Activated CD4-positive, CD25-positive, alpha-beta regulatory T cell (primary cell): ENCODE measurements around the gene ATP1A3.
A peak's percentile ranks its signal among the peaks of the same experiment; 100 is the strongest.
"Not testable (repeated sequence)": the region's sequence is repeated elsewhere in the genome, so short reads cannot be mapped to it uniquely, and the experiment has no call there.

Experiments
- DNase-seq, 4 experiments: peaks; one replicate each; lab custom pipeline; 2025; lab: John Stamatoyannopoulos, UW

ATP1A3 gene

DNA sequence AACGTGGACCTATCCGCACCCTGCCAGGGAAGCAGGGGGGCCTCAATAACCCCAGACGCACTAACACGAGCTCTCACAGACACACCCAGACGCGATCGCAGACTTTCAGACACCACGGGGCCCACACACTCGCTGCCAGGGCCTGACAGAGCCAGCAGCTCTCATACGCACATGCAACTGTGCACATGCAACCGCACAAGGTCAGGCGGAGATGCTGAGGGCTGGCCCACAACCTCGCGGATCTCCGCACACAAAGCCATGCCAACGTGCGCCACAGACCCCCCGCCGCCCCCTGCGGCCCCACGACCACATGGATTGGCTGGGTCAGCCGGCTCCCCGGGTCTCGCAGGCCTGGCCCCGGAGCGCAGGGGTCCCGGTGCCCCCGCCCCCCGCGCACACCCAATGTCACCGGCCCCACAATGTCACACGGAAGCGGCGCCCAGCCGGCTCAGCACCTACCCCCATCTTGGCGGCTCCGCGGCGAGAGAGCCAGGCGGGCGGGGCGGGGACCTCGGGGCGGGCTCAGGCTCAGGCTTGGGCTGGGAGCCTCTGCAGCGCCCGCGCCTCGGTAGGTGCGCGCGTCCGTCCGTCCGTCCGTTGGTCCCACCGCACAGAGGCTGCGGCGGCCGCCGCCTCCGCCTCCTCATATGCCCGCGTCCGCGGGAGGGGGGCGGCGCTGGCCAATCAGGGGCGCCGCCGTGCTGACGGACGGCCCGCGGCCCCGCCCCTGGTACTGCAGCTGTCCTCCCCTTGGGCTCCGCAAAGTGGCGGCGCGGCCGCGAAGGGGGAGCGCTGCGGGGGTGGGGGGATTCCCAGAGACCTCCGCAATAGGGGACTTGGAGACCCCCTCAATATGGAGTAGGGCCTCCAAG, at the start of gene ATP1A3:
TSS of gene ATP1A3 (minus strand) at position 619 of the 872 bp plus-strand sequence. CDS start at position 465, 154 bp downstream.
- peak in 3 of 4 experiments; percentile 23 to 38 (median 27) for DNase-seq

DNA sequence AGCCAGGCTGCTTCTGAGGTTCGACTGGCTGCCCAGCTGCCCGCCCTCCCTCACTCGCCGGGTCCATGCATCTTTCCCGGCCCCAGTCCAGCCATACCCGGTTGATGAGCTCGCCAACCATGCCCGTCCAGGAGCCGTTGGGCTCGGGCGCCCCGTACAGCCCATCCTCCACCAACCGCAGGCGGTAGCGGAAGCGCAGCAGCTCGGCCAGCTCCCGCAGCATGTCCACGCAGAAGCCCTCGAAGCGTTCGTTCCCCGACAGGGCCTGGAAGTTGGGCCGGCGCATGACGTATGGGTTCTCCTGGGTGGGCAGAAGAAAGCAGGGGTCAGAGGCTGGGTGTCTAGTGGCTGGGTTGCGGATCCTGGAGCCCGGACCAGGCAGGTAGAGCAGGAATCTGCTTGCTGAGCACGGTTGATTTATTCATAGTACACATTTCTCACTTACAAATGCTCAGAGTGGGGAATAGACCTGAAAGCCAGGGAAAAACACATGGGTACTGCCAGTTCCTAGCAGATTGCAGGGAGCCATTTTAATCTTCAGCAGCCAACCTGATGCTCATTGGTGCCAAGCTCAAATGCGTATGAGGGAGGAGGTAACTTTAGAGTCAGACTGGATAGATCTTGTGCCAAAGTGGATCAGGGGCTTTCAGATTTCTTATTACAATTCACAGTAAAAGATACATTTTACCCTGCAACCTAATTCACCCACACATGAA, 48.6 kb upstream of the ATP1A3 start:
- DNase-seq, result no peak

DNA sequence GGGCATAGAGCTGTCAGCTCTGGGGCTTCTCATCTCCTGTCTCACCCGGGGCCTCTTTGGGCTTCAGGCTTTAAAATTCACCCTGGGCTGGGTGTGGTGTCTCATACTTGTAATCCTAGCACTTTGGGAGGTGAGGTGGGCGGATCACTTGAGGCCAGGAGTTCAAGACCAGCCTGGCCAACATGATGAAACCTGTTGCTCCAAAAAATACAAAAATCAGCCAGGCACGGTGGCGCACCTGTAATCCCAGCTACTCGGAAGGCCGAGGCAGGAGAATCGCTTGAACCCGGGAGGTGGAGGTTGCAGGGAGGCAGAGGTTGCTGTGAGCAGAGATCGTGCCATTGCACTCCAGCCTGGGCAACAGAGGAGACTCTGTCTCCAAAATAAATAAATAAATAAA, 46.5 kb upstream of the ATP1A3 start:
- not testable (repeated sequence) for DNase-seq

DNA sequence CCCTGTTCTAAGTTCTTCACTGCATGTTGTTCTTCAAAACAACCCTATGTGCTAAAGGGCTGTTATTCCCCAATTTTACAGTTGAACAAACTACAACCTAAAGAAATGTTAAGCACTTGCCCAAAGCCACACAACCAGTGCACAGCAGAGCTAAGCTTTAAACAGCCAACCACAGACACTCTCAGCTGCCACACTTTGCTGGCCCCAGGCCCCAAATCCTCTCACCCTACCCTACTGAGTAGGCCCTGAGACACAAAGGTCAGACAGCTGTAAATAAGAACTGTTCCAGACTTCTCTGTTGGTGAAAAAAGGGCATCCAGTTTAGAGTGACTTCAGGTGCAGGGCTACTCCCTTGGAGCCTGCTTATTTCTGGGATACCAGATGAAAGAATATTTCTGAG, 46.0 kb upstream of the ATP1A3 start:
- DNase-seq, result no peak

DNA sequence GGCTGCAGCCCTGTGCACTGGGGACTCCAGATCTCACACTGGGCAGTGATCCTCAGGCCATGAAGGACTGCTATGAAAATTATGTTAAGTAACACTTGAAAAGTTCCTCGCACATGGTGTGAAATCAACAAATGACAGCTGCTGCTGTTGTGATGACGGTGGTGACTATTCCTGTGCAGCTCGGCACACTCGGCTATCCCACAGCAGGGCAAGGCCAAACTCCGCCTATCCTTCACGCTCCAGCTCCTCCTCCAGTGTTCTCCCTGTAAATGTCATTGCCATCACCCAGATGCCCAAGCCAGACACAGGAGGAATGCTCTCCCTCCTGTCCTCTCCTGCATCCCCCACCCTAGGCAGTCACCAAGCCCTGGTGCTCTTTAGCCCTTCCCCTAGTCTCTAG, 44.6 kb upstream of the ATP1A3 start:
- DNase-seq, result no peak

DNA sequence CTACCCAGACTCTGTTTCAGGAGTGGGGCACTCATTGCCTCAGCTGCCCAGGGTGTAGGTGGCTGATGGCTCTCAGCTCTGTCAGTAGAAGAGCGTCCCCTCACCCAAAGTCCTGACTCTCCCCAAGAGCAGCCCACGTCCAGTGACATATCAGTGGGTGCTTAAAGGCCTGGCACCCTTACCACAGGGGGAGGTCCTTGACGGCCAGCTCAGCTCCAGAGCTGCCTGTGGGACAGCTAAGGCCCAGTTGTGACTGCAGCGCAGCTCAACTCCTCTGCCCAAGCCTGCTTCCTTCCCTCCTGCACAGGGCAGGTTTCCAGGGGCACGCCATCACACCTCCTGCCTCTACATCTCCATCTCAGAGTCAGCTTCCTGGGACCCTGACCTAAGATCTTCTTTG, 43.6 kb upstream of the ATP1A3 start:
- no peak for DNase-seq

DNA sequence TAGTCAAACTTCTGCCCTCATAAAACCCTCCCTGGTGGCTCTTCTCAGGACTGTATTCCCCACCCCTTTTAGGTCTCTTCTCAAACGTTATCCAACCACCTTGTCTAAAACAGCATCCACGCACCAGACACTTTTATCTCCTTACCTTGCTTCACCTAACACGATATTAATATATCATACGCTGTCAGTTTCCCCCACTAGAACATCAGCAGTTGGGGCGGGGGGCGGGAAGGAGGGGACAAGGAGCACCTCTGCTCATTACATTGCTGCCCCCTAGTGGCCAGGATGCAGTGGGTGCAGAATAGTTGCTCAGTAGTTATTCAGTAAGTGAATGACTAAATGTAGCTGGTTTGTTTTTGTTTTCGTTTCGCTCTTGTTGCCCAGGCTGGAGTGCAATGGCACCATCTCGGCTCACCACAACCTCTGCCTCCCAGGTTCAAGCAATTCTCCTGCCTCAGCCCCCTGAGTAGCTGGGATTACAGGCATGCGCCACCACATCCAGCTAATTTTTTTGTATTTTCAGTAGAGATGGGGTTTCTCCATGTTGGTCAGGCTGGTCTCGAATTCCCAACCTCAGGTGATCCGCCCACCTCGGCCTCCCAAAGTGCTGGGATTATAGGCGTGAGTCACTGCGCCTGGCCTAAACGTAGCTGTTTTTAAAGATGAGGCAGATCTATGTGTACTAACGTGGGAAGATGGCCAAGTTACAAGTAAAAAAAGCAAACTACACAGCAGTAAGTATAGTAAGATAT, 40.8 kb upstream of the ATP1A3 start:
- peak; percentile 37 to 58 (median 48) for DNase-seq

DNA sequence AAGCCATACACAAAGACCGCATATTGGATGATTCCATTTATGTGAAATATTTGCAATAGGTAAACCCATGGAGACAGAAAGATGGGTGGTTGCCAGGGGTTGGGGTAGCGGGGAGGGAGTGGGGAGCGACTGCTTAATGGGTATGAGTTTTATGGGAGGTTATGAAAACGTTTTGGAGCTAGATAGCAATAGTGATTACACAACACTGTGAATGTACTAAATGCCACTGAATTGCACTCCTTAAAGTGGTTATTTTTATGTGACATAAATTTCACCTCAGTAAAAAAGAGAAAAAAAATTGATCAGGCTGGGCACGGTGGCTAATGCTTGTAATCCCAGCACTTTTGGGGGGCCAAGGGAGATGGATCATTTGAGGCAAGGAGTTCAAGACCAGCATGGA, 39.4 kb upstream of the ATP1A3 start:
- no peak for DNase-seq

DNA sequence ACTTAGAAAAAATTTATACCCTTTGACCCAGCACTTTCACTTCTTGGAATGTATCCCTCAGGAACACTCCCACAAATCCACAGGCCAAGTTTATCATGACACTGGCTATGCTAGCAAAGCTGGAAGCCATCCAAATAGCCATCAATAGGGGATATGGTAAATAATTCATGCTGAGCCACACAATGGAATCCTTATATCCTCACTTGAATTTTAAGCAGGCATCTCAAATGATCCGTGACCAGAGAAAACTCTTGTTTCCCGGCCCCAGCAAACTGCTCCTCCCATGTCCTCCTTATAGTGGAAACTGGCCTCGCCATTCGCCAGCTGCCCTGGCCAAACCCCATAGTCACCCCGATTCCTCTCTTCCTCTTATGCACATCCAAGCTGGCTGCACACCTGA, 38.4 kb upstream of the ATP1A3 start:
- no peak for DNase-seq

DNA sequence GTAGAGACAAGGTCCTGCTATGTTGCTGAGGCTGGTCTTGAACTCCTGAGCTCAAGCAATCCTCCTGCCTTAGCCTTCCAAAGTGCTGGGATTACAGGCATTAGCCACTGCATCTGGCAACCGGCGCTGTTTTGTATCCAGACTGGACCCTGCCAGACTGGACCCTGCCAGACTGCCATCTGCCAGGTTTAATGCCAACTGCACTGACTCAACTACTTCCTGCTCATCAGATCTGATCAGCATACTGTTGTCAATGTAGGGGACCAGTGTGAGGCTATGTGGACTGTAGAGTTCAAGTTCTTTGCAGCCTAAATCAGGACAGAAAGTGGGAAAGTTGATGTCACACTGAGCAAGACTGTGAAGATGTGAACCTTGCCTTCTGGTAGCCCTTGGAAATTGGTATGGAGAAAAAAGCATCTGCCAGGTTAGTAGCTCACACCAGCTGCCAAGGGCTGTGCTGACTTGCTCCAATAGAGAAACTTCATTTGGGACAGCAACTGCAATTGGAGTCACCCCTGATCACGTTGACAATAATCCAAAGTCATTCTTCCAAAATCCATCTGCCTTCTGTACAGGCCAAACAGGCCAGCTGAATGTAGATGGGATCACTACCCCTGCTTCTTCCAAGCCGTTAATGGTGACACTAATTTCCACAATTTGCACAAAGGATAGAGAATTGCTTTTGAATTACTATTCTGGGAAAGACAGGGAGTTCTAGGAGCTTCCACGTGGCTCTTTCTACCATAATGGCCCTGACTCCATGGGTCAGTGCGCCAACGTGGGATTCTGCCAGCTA, 36.8 kb upstream of the ATP1A3 start:
- DNase-seq, result no peak

DNA sequence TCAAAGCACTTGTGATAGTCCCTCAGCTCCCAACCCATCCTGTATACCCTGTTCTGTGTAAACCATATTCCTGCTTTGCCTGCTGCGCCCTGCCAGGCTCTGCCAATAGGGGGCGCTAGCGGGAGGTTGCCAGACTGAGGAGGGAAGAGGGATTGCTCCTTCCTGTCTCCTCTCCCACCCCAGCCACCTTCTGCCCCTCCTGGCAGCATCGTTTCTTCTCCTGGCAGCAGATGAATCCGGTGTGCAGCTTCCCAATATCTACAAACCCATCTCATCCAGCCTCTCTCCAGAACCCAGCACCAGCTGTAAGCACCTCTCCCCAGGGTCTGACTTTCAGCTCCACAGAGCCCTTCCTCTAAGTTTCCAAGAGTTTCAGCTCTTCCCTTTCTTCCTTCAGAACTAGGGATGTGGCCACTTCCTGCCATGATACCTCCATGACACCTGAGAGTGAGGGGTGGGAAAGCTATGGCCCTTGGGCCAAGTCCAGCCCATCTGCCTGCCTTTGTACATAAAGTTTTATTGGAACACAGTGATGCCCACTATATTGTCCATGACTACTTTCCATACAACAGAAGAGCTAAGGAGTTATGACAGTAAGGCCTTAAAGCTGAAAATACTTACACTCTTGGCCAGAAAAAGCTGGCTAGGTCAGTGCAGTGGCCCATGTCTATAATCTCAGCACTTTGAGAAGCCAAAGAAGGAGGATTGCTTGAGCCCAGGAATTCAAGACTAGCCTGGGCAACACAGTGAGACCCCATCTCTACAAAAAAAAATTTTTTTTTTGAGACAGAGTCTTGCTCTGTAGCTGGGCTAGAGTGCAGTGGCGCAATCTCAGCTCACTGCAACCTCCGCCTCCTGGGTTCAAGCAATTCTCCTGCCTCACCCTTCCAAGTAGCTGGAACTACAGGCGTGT, 34.5 kb upstream of the ATP1A3 start:
- peak in 1 of 4 experiments; percentile 8 for DNase-seq

DNA sequence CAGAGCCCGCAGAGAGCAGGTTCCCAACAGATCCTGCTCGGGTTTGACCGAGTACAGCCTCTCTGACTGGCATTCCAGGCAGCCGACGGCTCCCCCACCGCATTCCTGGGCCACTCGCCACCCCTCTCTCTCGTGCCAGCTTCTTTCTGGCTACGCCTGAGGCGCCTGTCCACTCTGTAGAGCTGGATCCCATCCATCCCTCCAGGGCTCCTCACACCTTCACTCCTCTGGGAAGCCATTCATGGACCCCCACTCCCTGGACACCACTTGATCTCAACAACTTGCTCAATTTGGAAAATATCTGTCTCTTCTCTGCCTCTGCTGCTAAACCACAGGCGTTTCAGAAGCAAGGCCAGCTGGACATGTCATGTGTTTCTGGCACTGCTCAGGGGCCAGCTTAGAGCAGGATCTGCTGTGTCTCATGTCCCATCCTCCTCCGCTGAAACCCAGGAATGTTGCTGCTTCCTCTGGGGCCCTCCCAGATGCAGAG, 30.6 kb upstream of the ATP1A3 start:
- no peak for DNase-seq

DNA sequence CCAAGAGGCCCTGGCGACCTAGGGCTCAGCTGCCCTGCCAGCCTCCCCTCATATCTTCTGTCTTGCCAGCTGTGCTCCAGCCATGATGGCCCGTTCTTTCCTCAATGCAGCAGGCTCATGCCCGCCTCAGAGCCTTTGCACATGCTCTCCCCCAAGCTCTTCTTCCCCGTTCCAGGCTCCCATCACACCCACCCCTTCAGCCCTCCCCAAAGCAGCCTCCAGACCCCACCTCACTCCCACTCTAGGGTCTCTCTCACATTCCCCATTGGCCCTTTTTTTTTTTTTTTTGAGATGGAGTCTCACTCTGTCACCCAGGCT, 29.9 kb upstream of the ATP1A3 start:
- DNase-seq, result no peak

DNA sequence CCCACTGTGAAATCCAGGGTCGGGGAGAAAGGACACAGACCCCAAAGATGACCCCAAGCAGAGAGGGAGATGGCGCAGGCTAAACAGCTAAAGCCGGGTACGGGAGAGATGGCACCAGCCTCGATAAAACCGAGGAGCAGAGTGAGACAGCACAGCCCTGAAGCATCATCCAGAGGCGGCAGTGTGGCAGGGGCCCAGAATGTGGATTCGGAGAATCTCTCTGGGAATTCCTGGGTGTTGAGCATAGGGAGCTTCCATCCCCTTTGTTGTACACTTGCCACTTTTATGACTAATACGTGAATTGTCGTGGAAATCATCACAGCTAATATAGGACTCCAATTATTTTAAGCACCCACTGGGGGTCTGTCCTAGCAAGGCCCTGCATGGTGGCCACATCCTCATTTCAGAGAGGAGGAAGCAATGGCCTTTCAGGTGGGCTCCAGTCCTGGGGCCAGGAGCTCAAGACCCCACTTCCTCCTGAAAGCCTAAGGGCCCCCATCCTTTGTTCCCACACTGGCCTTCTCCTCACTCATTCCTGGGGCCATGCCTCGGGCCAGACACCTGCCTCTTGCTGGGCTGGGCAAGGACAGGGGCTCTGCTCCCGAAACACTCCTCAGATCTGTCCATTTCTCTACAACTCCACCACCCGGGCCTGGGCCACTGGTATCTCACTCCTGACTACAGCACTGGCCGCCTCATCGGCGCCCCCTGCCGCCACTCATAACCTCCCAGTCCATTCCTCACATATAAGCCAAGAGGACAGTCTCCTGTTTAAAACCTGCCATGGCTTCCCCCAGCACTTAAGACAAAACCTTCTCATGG, 29.3 kb upstream of the ATP1A3 start:
- no peak for DNase-seq

DNA sequence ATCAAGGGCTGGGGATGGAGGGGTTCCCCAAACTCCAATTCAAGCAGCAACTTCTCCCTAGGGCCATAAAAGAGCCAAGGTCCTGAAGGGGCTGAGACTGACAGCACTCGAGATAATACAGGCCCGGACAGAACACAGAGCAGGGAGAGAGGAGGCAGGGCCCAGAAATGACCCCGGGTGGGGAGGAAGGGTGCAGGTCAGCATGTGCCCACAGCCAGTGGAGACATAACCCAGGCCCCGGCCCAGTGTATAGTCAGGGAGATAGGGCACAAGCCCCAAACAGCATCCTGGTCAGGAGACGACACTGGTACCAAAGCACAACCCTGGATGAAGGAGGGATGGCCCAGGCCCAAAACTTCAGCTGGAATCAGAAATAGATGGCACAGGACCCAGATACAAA, 28.6 kb upstream of the ATP1A3 start:
- DNase-seq, result no peak

DNA sequence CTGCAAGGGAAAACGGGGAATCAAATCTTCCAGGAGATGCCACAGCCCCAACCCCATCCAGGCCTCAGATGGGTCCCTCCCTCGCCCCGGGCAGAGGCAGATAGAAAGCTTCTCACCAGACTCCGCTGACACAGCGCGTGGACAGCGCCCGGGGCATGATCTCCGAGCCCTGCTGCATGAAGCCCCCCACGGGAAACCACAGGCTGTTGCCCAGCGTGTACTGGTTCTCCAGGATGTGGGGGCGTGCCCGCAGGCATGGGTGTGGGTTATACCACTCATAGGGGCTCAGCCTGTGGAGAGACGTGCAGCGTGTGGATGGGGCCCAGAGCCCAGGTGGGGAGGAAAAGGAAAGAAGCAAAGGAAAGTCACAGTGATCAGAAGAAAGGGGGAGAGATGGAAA, 27.2 kb upstream of the ATP1A3 start:
- DNase-seq, result no peak

DNA sequence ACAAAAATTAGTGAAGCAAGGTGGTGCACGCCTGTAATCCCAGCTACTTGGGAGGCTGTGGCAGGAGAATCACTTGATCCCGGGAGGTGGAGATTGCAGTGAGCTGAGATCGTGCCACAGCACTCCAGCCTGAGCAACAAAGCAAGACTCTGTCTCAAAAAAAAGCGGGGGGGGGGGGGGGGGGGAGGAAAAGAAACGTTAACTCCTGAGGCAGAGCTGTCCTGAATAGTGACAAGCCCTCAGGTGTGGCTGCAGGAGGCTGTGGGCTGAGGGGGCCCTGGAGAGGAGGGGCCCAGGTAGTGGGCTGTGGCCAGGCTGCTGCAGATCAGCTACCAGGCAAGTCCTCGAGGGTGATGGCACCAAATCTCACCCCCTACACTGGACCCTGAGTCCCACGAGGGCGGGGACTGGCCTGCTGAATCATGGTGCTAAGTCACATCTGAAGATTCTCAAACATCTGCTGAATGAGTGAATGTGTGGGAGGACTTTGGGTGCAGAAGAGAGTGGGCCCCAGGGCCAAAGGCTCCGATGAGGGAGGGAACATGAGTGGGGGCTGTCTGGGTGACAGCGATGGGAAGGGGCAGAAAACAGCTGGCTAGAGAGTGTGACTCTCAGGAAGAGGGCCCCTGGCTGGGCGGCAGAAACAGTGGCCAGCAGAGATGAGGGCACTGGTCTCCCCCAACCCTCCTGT, 24.6 kb upstream of the ATP1A3 start:
- DNase-seq, result no peak

DNA sequence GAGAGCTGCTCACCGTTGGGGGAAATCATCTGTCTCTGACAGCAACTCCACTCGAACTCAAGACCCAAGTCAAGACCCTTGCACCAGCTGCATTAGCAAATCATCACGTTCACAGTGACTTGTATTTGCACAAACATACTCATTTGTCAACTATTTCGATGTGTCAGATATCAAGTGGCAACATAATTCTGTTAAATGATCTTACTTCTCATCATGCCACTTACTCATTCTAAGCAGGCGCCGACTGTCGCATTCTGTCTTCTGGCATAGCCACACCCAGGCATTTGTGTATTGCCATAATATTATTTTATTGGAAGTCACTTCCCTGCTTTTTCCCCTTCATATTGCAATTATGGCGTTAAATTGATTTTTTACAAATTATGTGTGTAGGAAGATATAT, 23.0 kb upstream of the ATP1A3 start:
- DNase-seq, result no peak

DNA sequence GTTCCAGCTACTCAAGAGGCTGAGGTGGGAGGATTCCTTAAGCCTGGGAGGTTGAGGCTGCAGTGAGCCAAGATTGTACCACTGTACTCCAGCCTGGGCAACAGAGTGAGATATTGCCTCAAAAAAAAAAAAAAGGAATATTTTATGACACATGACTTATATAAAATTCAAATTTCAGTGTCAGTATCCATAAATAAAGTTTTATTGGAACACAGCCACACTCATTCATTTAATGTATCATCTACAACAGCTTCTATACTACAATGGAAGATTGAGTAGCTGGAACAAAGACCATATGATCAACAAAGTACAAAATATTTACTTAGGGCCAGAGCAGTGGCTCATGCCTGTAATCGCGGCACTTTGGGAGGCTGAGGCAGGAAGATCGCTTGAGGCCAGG, 18.7 kb upstream of the ATP1A3 start:
- not testable (repeated sequence) for DNase-seq
